HG03565 (cell line): ENCODE results near the gene ZNF23.

ENCODE experiments used
- ATAC-seq: cut with Tn5 transposase; IDR thresholded peaks from one replicate; pipeline ENCODE4 v1.9.1; 2021; ENCODE audit warnings: mild to moderate bottlenecking, moderate library complexity; ENCODE audit not compliant: unreplicated experiment

The ZNF23 gene

GRCh38 chr16:71428385-71428784 lies 33.7 kb downstream of the ZNF23 start:
- no peak for ATAC-seq

- peak; percentile 3 for ATAC-seq
Observed at GRCh38 chr16:71426880-71427615, 35.0 kb downstream of the ZNF23 start.

- ATAC-seq = peak; percentile 70
Observed at GRCh38 chr16:71426069-71426879, 35.8 kb downstream of the ZNF23 start.

GRCh38 chr16:71425746-71426068 lies 36.3 kb downstream of the ZNF23 start:
- no peak for ATAC-seq

GRCh38 chr16:71424626-71425025 lies 37.4 kb downstream of the ZNF23 start:
- no peak for ATAC-seq

GRCh38 chr16:71423865-71424264 lies 38.2 kb downstream of the ZNF23 start:
- ATAC-seq = no peak

- ATAC-seq = no peak
Observed at GRCh38 chr16:71423016-71423415, 39.0 kb downstream of the ZNF23 start.

GRCh38 chr16:71421911-71422310 lies 40.1 kb downstream of the ZNF23 start:
- ATAC-seq = no peak

GRCh38 chr16:71414038-71414437 lies 48.0 kb downstream of the ZNF23 start:
- no peak for ATAC-seq

GRCh38 chr16:71413341-71413740 lies 48.7 kb downstream of the ZNF23 start:
- no peak for ATAC-seq

GRCh38 chr16:71412270-71413160 lies 49.5 kb downstream of the ZNF23 start:
- no peak for ATAC-seq

- ATAC-seq = no peak
Observed at GRCh38 chr16:71410146-71410545, 51.9 kb downstream of the ZNF23 start.

- no peak for ATAC-seq
Observed at GRCh38 chr16:71409011-71409775, 52.9 kb downstream of the ZNF23 start.

GRCh38 chr16:71408536-71408935 lies 53.5 kb downstream of the ZNF23 start:
- ATAC-seq = no peak

- ATAC-seq = no peak
Observed at GRCh38 chr16:71407731-71408130, 54.3 kb downstream of the ZNF23 start.

GRCh38 chr16:71406724-71407123 lies 55.3 kb downstream of the ZNF23 start:
- no peak for ATAC-seq

- no peak for ATAC-seq
Observed at GRCh38 chr16:71406316-71406715, 55.7 kb downstream of the ZNF23 start.

- ATAC-seq = no peak
Observed at GRCh38 chr16:71404364-71404763, 57.7 kb downstream of the ZNF23 start.

GRCh38 chr16:71402674-71403073 lies 59.4 kb downstream of the ZNF23 start:
- no peak for ATAC-seq

- ATAC-seq = no peak
Observed at GRCh38 chr16:71402007-71402406, 60.0 kb downstream of the ZNF23 start.
